SU-DHL-6 (cell line): ENCODE data around the gene MYPN.
A peak's percentile ranks its signal among the peaks of the same experiment; 100 is the strongest.
"Not testable (repeated sequence)": the region's sequence is repeated elsewhere in the genome, so short reads cannot be mapped to it uniquely, and the experiment has no call there.

Experiments used
- H2AFZ ChIP-seq: fragments of 200-600 bp; sonication (generic); 2 replicates; pipeline ENCODE4 v1.6.1; 2014; ENCODE audit warnings: low read depth, mild to moderate bottlenecking, moderate library complexity, mixed read lengths, antibody characterized with exemption, low read length; ENCODE audit not compliant: severe bottlenecking
- H3F3A ChIP-seq: fragments of 200-600 bp; shearing (Covaris generic); 2 replicates; pipeline ENCODE4 v1.6.0; 2016; ENCODE audit warnings: antibody characterized with exemption, mild to moderate bottlenecking; ENCODE audit not compliant: insufficient read depth
- H3K27ac ChIP-seq: fragments of 200-600 bp; sonication (generic); 2 replicates; pipeline ENCODE4 v1.5.1; 2016; ENCODE audit warnings: low read depth, mild to moderate bottlenecking, low read length, moderate library complexity, mixed read lengths
- H3K27me3 ChIP-seq: fragments of 200-600 bp; sonication (generic), shearing (Covaris generic); 2 replicates; pipeline ENCODE4 v1.6.0; 2014; ENCODE audit warnings: mild to moderate bottlenecking, low read length
- H3K36me3 ChIP-seq: fragments of 200-600 bp; sonication (generic); 2 replicates; pipeline ENCODE4 v1.6.1; 2014; ENCODE audit warnings: mild to moderate bottlenecking, low read length, mixed read lengths
- H3K4me2 ChIP-seq: fragments of 300-600, 200-600 bp; shearing (Covaris generic), sonication (generic); 2 replicates; pipeline ENCODE4 v1.6.0; 2014; ENCODE audit warnings: low read length, low read depth, mild to moderate bottlenecking; ENCODE audit not compliant: poor library complexity, severe bottlenecking
- H3K4me3 ChIP-seq: fragments of 200-600 bp; sonication (generic); 2 replicates; pipeline ENCODE4 v1.5.1; 2014; ENCODE audit warnings: antibody characterized with exemption, low read length, mild to moderate bottlenecking, mixed read lengths; ENCODE audit not compliant: insufficient read depth, poor library complexity, severe bottlenecking
- H3K79me2 ChIP-seq: fragments of 200-600 bp; sonication (generic); 2 replicates; pipeline ENCODE4 v1.6.1; 2014; ENCODE audit warnings: mild to moderate bottlenecking, low read length, moderate library complexity; ENCODE audit not compliant: insufficient read depth
- H3K9ac ChIP-seq: fragments of 200-600 bp; sonication (generic); 2 replicates; pipeline ENCODE4 v1.7.0; 2014; ENCODE audit warnings: mild to moderate bottlenecking, low read length
- H3K9me2 ChIP-seq: fragments of 200-600 bp; sonication (generic); replicated peaks from 2 replicates; pipeline ENCODE4 v1.6.1; 2014; ENCODE audit warnings: low read length; ENCODE audit not compliant: insufficient read depth
- H3K9me3 ChIP-seq: fragments of 200-600 bp; sonication (generic); 2 replicates; pipeline ENCODE4 v1.6.1; 2014; ENCODE audit warnings: low read length, mixed read lengths; ENCODE audit not compliant: insufficient read depth
- H4K20me1 ChIP-seq: fragments of 200-600 bp; sonication (generic); 2 replicates; pipeline ENCODE4 v1.6.1; 2014; ENCODE audit warnings: low read depth, mild to moderate bottlenecking, antibody characterized with exemption, low read length, moderate library complexity, mixed read lengths
- CTCF ChIP-seq: fragments of 200-600 bp; sonication (generic); IDR thresholded peaks from one replicate; pipeline ENCODE4 v1.5.1; 2017; ENCODE audit warnings: antibody characterized with exemption, mild to moderate bottlenecking, low read length, moderate library complexity; ENCODE audit not compliant: insufficient read depth, poor library complexity, severe bottlenecking
- EZH2phosphoT487 ChIP-seq: fragments of 200-600 bp; sonication (generic), shearing (Covaris generic); conservative IDR thresholded peaks from 2 replicates; pipeline ENCODE4 v1.6.1; 2018; ENCODE audit warnings: mild to moderate bottlenecking, antibody characterized with exemption, low read length, moderate library complexity, mixed read lengths

The MYPN gene

GRCh38 chr10:68156373-68157185 lies 47.3 kb downstream of the MYPN start:
- Histone ChIP-seq H3F3A (no peaks in the 10 kb centered on the region), H3K36me3 (no peaks in the 10 kb centered on the region), H2AFZ (no peak overlapping the region), H3K9ac (no peak overlapping the region), H3K4me2 (no peak overlapping the region), H4K20me1 (no peaks in the 10 kb centered on the region), H3K9me2 (no peaks in the 10 kb centered on the region), H3K27me3 (no peaks in the 10 kb centered on the region), H3K4me3 (no peak overlapping the region), H3K79me2 (no peaks in the 10 kb centered on the region), H3K9me3 (no peaks in the 10 kb centered on the region), H3K27ac (no peak overlapping the region)
- TF ChIP-seq CTCF: peak; percentile 89
- TF ChIP-seq EZH2phosphoT487: no peak

GRCh38 chr10:68157522-68157921 lies 48.2 kb downstream of the MYPN start:
- H3K27ac ChIP-seq, H3K79me2 ChIP-seq, H3K4me2 ChIP-seq, H3K4me3 ChIP-seq, H2AFZ ChIP-seq, H3K36me3 ChIP-seq, H3K9me3 ChIP-seq, H3K27me3 ChIP-seq, H3F3A ChIP-seq, H4K20me1 ChIP-seq, H3K9me2 ChIP-seq, H3K9ac ChIP-seq: not testable (repeated sequence)

- no peaks in the 10 kb centered on the region for H3K79me2 ChIP-seq
- no peaks in the 10 kb centered on the region for H3K36me3 ChIP-seq
- H2AFZ ChIP-seq: no peak overlapping the region
- no peaks in the 10 kb centered on the region for H4K20me1 ChIP-seq
- no peaks in the 10 kb centered on the region for H3K9me3 ChIP-seq
- no peak overlapping the region for H3K4me3 ChIP-seq
- no peak overlapping the region for H3K4me2 ChIP-seq
- H3F3A ChIP-seq: no peaks in the 10 kb centered on the region
- H3K9me2 ChIP-seq: no peaks in the 10 kb centered on the region
- no peak overlapping the region for H3K9ac ChIP-seq
- TF ChIP-seq EZH2phosphoT487 (no peak), CTCF (no peak)
- H3K27me3 ChIP-seq: no peaks in the 10 kb centered on the region
- no peak overlapping the region for H3K27ac ChIP-seq
These were observed 48.7 kb downstream of the MYPN start for GRCh38 chr10:68158031-68158430.

- no peak overlapping the region for H2AFZ ChIP-seq
- H4K20me1 ChIP-seq: no peaks in the 10 kb centered on the region
- no peaks in the 10 kb centered on the region for H3F3A ChIP-seq
- no peaks in the 10 kb centered on the region for H3K9me3 ChIP-seq
- no peaks in the 10 kb centered on the region for H3K79me2 ChIP-seq
- H3K9ac ChIP-seq: no peak overlapping the region
- TF ChIP-seq EZH2phosphoT487 (no peak), CTCF (no peak)
- H3K36me3 ChIP-seq: no peaks in the 10 kb centered on the region
- H3K27ac ChIP-seq: no peak overlapping the region
- H3K4me2 ChIP-seq: no peak overlapping the region
- H3K9me2 ChIP-seq: no peaks in the 10 kb centered on the region
- no peaks in the 10 kb centered on the region for H3K27me3 ChIP-seq
- no peak overlapping the region for H3K4me3 ChIP-seq
These were observed 54.4 kb downstream of the MYPN start for GRCh38 chr10:68163735-68164134.
